Heart left ventricle (tissue), 13 donors: ENCODE results near the gene SERPINA1.

Experiments used
- POLR2A ChIP-seq, 2 donors: fragments of 450-650 bp; IDR thresholded peaks; one replicate each; pipeline ENCODE4 v1.6.1; 2017; ENCODE audit warnings: antibody characterized with exemption in 2 of 2, mild to moderate bottlenecking in 2 of 2, moderate library complexity in 2 of 2
- TF ChIP-seq, protein P1 (sequence below), 12 donors: fragments of 200-600 bp; sonication (generic) in 4 of 12; IDR thresholded peaks; one replicate each; pipeline versions ENCODE4 v1.5.0 to v1.8.0; 2018 to 2022; ENCODE audit warnings: antibody characterized with exemption in 12 of 12, mild to moderate bottlenecking in 5 of 12
- donor health status: ischemic (EF 13 %, LVEDD 7.1; RV severe dilation, severe dysfunction).
- donor health status: DM: no; HTN: yes; CAD: no.
- donor health status: DM: no; HTN: no; CAD: no.
- donor health status: ischemic (EF 25% LVEDD 6.9; RV normal size, moderate dysfunction).
- donor health status: ischemic (EF 25% LVEDD 5.7; RV mildly dilated, moderate dysfunction).
- donor health status: ischemic (EF 35%, LVEDD 5.7; RV mildly dilated, moderate dysfunction).
- donor health status: nonischemic (EF 11% LVEDD 7.7; RV severe dilation, severe dysfunction).
- donor health status: DM: yes; HTN: yes; CAD: no.
- donor health status: PGD.
- donor health status: ischemic (EF 29% LVEDD 5.4; RV normal size, mild dysfunction).
- donor health status: nonischemic (EF 23%, LVEDD 6.1; RV moderate dilation, normal function).

DNA sequence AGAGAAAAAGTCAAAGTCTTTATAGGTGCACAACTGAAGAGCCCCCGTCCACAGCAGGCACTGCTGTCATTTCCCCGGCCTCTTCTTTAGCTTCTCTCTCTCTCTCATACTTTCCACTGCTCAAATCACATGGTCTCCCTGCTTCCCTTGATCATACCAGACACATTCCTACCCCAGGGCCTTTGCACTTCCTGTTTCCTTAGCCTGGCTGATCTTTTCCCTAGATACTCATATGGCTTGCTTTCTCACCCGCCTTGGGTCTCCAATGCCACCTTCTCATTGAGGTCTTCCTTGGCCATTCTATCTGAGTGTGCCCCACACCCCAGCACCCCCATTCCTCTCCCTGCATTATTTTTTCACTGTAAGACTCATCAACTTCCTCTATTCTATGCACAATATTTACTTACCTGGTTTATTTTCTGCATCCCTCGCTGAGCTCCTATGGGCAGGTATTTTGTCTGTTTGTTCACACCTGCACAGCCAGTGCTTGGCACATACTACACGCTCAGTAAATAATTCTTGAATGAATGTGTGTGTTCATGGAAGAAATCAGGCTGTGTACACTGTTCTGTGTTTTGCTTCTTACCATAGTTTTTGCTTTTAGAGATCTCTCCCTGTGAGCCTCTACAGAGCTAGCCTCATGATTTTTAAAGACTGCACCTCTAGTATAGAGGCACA lies 31.9 kb downstream of the SERPINA1 start:
- TF ChIP-seq, protein P1, sequence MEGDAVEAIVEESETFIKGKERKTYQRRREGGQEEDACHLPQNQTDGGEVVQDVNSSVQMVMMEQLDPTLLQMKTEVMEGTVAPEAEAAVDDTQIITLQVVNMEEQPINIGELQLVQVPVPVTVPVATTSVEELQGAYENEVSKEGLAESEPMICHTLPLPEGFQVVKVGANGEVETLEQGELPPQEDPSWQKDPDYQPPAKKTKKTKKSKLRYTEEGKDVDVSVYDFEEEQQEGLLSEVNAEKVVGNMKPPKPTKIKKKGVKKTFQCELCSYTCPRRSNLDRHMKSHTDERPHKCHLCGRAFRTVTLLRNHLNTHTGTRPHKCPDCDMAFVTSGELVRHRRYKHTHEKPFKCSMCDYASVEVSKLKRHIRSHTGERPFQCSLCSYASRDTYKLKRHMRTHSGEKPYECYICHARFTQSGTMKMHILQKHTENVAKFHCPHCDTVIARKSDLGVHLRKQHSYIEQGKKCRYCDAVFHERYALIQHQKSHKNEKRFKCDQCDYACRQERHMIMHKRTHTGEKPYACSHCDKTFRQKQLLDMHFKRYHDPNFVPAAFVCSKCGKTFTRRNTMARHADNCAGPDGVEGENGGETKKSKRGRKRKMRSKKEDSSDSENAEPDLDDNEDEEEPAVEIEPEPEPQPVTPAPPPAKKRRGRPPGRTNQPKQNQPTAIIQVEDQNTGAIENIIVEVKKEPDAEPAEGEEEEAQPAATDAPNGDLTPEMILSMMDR (IDR thresholded peaks at IDR 0.05) = no peak
- no peak for TF ChIP-seq POLR2A (IDR thresholded peaks at IDR 0.05)
